Endothelial cell of umbilical vein (primary cell): Measurements from ENCODE around the gene CCDC159. TPM values are rescaled to one million over a fixed set of nuclear protein-coding genes. Genes with fewer than 3 reads are reported as not detected.

Experiments
- BruUV-seq: library from RNA; stranded (reverse); fragments of 400-500 nt; replicated peaks from 2 replicates; lab custom pipeline; 2021; lab: Mats Ljungman, UMichigan
- CTCF ChIA-PET: fragments of 300-600, 350-600 bp; sonication (Branson Sonifier 250); formaldehyde crosslinking; loops from one replicate; lab custom pipeline; 2021; ENCODE audit warnings: antibody characterized with exemption, inconsistent platforms; lab: Charles Lee
- POLR2A ChIA-PET: fragments of 300-600, 350-600 bp; sonication (Branson Sonifier 250); formaldehyde crosslinking; loops from one replicate; lab custom pipeline; 2021; ENCODE audit warnings: antibody characterized with exemption, inconsistent platforms; lab: Charles Lee
- DNase-seq: peaks from one replicate; pipeline ENCODE4 v3.0.0-alpha.2; 2011; ENCODE audit warnings: low read depth, low spot score
- FAIRE-seq: peaks from 2 replicates; lab custom pipeline; 2011; peaks lifted over from hg19 to GRCh38; lab: Jason Lieb, UNC
- H2AFZ ChIP-seq: 2 replicates; pipeline ENCODE4 v1.6.0; 2012; ENCODE audit warnings: low read depth, low read length, control low read depth, inconsistent platforms
- H3K27ac ChIP-seq: 2 replicates; pipeline ENCODE4 v1.5.1; 2011; ENCODE audit warnings: low read depth, mild to moderate bottlenecking, control low read depth, low read length, moderate library complexity; ENCODE audit not compliant: insufficient read depth
- H3K27me3 ChIP-seq, 2 experiments: 2 replicates each; pipeline versions ENCODE4 v1.6.0 to v1.6.1; 2011; ENCODE audit warnings: low read length in 2 of 2, mixed read lengths in 1 of 2; ENCODE audit not compliant: control insufficient read depth in 2 of 2, insufficient read depth in 2 of 2
- H3K36me3 ChIP-seq, 2 experiments: 2 replicates in 1 of 2; 3 replicates in 1 of 2; pipeline ENCODE4 v1.5.1; 2011; ENCODE audit warnings: low read length in 2 of 2, mild to moderate bottlenecking in 1 of 2, moderate library complexity in 1 of 2; ENCODE audit not compliant: control insufficient read depth in 2 of 2, insufficient read depth in 2 of 2; ENCODE audit errors: extremely low read depth in 1 of 2
- H3K4me1 ChIP-seq: 3 replicates; pipeline ENCODE4 v1.5.1; 2011; ENCODE audit warnings: mild to moderate bottlenecking, low read length; ENCODE audit not compliant: control insufficient read depth, insufficient read depth; ENCODE audit errors: extremely low read depth
- H3K4me2 ChIP-seq: 2 replicates; pipeline ENCODE4 v1.6.1; 2011; ENCODE audit warnings: low read length, control low read depth, mixed read lengths; ENCODE audit not compliant: insufficient read depth
- H3K4me3 ChIP-seq, 3 experiments: fragments of 200-600 bp in 1 of 3; sonication (generic), shearing (Covaris generic) in 1 of 3; replicated peaks in 1 of 3; 2 replicates each; pipeline ENCODE4 v1.5.1; 2011 to 2016; ENCODE audit warnings: control low read depth in 3 of 3, low read length in 3 of 3, mild to moderate bottlenecking in 2 of 3, inconsistent platforms in 1 of 3, low read depth in 1 of 3, moderate library complexity in 1 of 3; ENCODE audit not compliant: insufficient read depth in 1 of 3
- H3K79me2 ChIP-seq: 2 replicates; pipeline ENCODE4 v1.6.0; 2012; ENCODE audit warnings: low read length, inconsistent platforms; ENCODE audit not compliant: control insufficient read depth, insufficient read depth
- H3K9ac ChIP-seq: replicated peaks from 2 replicates; pipeline ENCODE3; 2011; ENCODE audit warnings: low read length, control low read depth; ENCODE audit not compliant: insufficient read depth; ENCODE audit errors: extremely low read depth
- H3K9me1 ChIP-seq: replicated peaks from 3 replicates; pipeline ENCODE4 v1.6.0; 2011; ENCODE audit warnings: mild to moderate bottlenecking, low read length; ENCODE audit not compliant: control insufficient read depth, insufficient read depth; ENCODE audit errors: extremely low read depth
- H3K9me3 ChIP-seq: replicated peaks from 2 replicates; pipeline ENCODE4 v1.5.1; 2012; ENCODE audit warnings: low read length, inconsistent platforms; ENCODE audit not compliant: control insufficient read depth, insufficient read depth
- H4K20me1 ChIP-seq: replicated peaks from 2 replicates; pipeline ENCODE3; 2011; ENCODE audit warnings: mild to moderate bottlenecking, low read length; ENCODE audit not compliant: control insufficient read depth, insufficient read depth; ENCODE audit errors: extremely low read depth
- CTCF ChIP-seq, 2 donors: IDR thresholded peaks; 1 replicate in 1 of 2; 2 replicates in 1 of 2; pipeline ENCODE4 v1.5.1; 2011; ENCODE audit warnings: low read length in 2 of 2, mild to moderate bottlenecking in 2 of 2, moderate library complexity in 2 of 2, control low read depth in 1 of 2, inconsistent platforms in 1 of 2, low read depth in 1 of 2; ENCODE audit not compliant: insufficient read depth in 1 of 2; ENCODE audit errors: extremely low read depth in 1 of 2
- EZH2 ChIP-seq: IDR thresholded peaks from 2 replicates; pipeline ENCODE4 v1.6.1; 2012; ENCODE audit warnings: borderline replicate concordance, low read depth, mild to moderate bottlenecking, moderate library complexity, low read length, inconsistent platforms; ENCODE audit not compliant: severe bottlenecking
- FOS ChIP-seq: IDR thresholded peaks from 2 replicates; pipeline ENCODE4 v1.6.1; 2011; ENCODE audit warnings: mild to moderate bottlenecking, low read length, moderate library complexity, borderline replicate concordance; ENCODE audit not compliant: insufficient read depth
- GATA2 ChIP-seq: IDR thresholded peaks from 2 replicates; pipeline ENCODE4 v1.7.0; 2011; ENCODE audit warnings: low read depth, mild to moderate bottlenecking, moderate library complexity, mixed read lengths, low read length; ENCODE audit not compliant: insufficient read length, insufficient read depth
- JUN ChIP-seq: IDR thresholded peaks from 2 replicates; pipeline ENCODE4 v1.6.1; 2011; ENCODE audit warnings: borderline replicate concordance, low read depth; ENCODE audit not compliant: insufficient read length, insufficient read depth
- MAX ChIP-seq: IDR thresholded peaks from 2 replicates; pipeline ENCODE4 v1.6.1; 2011; ENCODE audit not compliant: insufficient read depth, insufficient read length
- MYC ChIP-seq: IDR thresholded peaks from one replicate; pipeline ENCODE4 v1.6.1; 2011; ENCODE audit warnings: mild to moderate bottlenecking, low read depth, low read length
- POLR2A ChIP-seq: IDR thresholded peaks from 2 replicates; pipeline ENCODE4 v1.6.1; 2012; ENCODE audit warnings: low read depth, mild to moderate bottlenecking, control low read depth, low read length
- POLR2AphosphoS5 ChIP-seq: IDR thresholded peaks from 2 replicates; pipeline ENCODE4 v1.6.1; 2012; ENCODE audit warnings: low read depth, mild to moderate bottlenecking, control low read depth, low read length, moderate library complexity; ENCODE audit not compliant: insufficient read depth
- dilution Hi-C: fragments of 300-500 bp; cut with MboI; formaldehyde crosslinking; loops from one replicate; pipeline ENCODE4 v1.15.0; 2019; ENCODE audit warnings: low sequenced_read_pairs; ENCODE audit not compliant: extremely low pct_ligation_motif_present
- intact Hi-C: fragments of 100-400 bp; cut with micrococcal nuclease; formaldehyde crosslinking; loops from one replicate; pipeline ENCODE4 v1.10.0; 2022
- polyA plus RNA-seq, 4 experiments: library from polyadenylated mRNA; depleted of rRNA in 3 of 4; stranded (reverse) in 3 of 4; unstranded in 1 of 4; fragments of >200 nt; gene quantifications; 2 replicates each; pipeline versions ENCODE4 v1.2.1 to v1.2.3, GENCODE V29; 2011 to 2012; ENCODE audit warnings: missing spikeins in 1 of 4
- total RNA-seq: library from RNA; stranded (reverse); gene quantifications from 2 replicates; pipeline ENCODE4 v1.2.3, GENCODE V29; 2021

The CCDC159 gene
- total and polyA plus RNA-seq, 2 donors (not counting 3 experiments of a cell fraction or from before 2014, with no cell fraction given), result 30.0 to 31.6 TPM

DNA sequence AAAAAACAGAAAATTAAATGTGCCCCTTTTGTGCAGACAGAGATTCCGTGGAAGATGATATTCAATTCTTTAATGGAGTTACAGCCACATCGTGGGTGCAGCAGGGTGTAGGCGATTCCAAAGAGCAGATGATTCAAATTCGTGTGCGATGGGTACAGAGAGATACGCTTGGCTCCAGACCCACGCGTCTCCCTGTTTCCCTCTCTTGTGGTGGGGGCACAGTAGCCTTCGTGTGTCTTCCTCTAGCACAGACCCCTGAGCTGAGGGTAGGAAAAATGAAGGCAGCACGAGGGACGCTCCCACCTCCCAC lies 45.6 kb upstream of the CCDC159 start:
- H3K4me2 ChIP-seq, result no peak overlapping the region
- no peaks in the 10 kb centered on the region for H3K36me3 ChIP-seq
- H3K9ac ChIP-seq, result no peak overlapping the region
- dilution Hi-C loops (no loop called here), intact Hi-C loops (no loop called here)
- no peaks in the 10 kb centered on the region for H3K9me3 ChIP-seq
- FAIRE-seq (no peak), DNase-seq (no peak)
- no peak overlapping the region for H3K27ac ChIP-seq
- no peak for TF ChIP-seq POLR2AphosphoS5
- no peak for TF ChIP-seq JUN
- TF ChIP-seq GATA2, result no peak
- TF ChIP-seq POLR2A, result no peak
- TF ChIP-seq MAX, result no peak
- TF ChIP-seq MYC, result no peak
- TF ChIP-seq EZH2, result no peak
- TF ChIP-seq FOS, result no peak
- no peak for TF ChIP-seq CTCF (IDR thresholded peaks at IDR 0.05; ENCODE audit: extremely low read depth in 1 of 2, insufficient read depth in 1 of 2, low read depth in 1 of 2, low read length in 2 of 2)
- no TSS peak for BruUV-seq
- peaks cover 0 to 1% of the 10 kb centered on the region in 2 experiments for H3K27me3 ChIP-seq
- no peak overlapping the region for H2AFZ ChIP-seq
- H3K79me2 ChIP-seq, result no peaks in the 10 kb centered on the region
- H4K20me1 ChIP-seq, result no peaks in the 10 kb centered on the region
- ChIA-PET CTCF (no interaction called here), POLR2A (no interaction called here)
- no peak overlapping the region for H3K4me3 ChIP-seq
- H3K9me1 ChIP-seq, result no peaks in the 10 kb centered on the region
- H3K4me1 ChIP-seq, result no peaks in the 10 kb centered on the region
